Kidney tubule cell (primary cell): ENCODE measurements around the gene CTSF.
A peak's percentile ranks its signal among the peaks of the same experiment; 100 is the strongest.
"Not testable (repeated sequence)": the region's sequence is repeated elsewhere in the genome, so short reads cannot be mapped to it uniquely, and the experiment has no call there.

Experiments used
- DNase-seq: peaks from one replicate; pipeline ENCODE4 v3.0.0-alpha.2; 2018; ENCODE audit warnings: low spot score

Gene CTSF

GRCh38 chr11:66568124-66568916, at the start of gene CTSF:
TSS of gene CTSF (minus strand) at chr11:66568606. CDS start at chr11:66568486, 120 bp downstream.
- DNase-seq = peak; percentile 74

DNA sequence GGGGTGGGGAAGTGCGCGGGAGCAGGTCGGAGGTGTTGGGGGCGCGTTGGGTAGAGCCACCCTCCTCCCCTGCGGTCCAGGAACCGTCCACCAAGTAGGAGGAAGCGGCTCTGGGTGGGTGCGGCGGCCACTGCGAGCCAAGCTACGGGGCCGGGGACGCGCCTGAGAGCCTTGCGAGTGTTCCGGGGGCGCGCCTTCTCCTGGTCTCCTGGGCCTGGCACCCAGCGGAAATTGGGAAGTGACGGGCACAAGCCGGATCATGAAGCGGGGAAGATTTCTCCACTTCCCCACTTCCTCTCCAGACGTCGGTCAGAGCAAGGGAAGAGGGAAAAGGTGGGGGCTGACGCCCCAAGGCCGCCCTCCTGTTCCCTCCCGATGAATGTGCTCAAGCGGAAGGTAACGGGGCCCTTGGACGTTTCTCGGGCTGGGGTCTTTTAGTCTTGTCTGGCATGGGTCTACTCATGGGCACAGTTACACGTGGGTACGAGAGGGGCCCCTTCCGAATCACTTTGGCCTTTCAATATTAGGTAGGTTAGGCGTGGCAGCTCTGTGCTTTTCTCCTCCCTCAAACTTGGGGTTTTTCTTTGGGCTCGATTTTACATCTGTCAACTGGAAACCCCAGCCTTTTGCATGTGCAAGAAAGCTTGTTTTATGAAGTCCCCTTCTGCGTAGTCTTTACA, 48.9 kb upstream of the CTSF start:
- DNase-seq = peak; percentile 75

GRCh38 chr11:66616379-66617154, 48.2 kb upstream of the CTSF start, which contains the start of gene RBM14:
TSS of gene RBM14 (plus strand) at chr11:66616630. CDS start at chr11:66616721, 91 bp downstream.
- DNase-seq = peak; percentile 99

GRCh38 chr11:66614073-66614472, 45.7 kb upstream of the CTSF start:
- DNase-seq = no peak

- DNase-seq = no peak
These were observed 44.1 kb upstream of the CTSF start for GRCh38 chr11:66612458-66612857.

- DNase-seq = no peak
These were observed 41.6 kb upstream of the CTSF start for GRCh38 chr11:66609721-66610617.

DNA sequence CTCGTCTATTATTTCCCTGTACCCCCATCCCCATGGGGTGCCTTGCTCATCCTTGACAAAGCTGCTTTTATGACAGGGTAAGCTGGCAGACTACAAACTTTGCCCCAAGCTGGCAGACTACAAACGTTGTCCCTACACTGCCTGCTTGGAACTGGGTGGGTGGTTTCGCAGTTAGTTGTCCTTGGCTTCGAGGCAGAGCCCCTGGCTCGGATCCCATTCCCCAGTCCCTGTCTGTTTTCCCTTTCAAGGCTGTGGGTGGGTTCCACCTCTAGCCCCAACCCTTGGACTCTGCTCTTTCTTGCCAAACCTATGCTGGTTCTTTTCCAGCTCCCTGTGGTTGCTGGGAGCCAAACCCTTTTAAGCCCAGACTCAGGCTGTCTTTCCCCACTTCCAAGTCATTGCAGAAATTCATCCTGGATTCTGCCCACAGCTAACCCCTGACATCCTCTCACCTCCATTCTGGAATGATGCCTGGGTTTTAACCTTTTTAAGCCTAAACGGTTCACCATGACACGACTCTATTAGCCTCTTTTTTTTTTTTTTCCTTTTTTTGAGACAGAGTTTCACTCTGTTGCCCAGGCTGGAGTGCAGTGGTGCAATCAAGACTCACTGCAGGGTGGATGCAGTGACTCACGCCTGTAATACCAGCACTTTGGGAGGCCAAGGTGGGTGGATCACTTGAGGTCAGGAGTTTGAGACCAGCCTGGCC, 38.9 kb upstream of the CTSF start:
- peak; percentile 50 for DNase-seq

GRCh38 chr11:66606608-66607007, 38.2 kb upstream of the CTSF start:
- not testable (repeated sequence) for DNase-seq

GRCh38 chr11:66604155-66604554, 35.7 kb upstream of the CTSF start:
- no peak for DNase-seq

GRCh38 chr11:66603072-66603471, 34.7 kb upstream of the CTSF start:
- no peak for DNase-seq

DNA sequence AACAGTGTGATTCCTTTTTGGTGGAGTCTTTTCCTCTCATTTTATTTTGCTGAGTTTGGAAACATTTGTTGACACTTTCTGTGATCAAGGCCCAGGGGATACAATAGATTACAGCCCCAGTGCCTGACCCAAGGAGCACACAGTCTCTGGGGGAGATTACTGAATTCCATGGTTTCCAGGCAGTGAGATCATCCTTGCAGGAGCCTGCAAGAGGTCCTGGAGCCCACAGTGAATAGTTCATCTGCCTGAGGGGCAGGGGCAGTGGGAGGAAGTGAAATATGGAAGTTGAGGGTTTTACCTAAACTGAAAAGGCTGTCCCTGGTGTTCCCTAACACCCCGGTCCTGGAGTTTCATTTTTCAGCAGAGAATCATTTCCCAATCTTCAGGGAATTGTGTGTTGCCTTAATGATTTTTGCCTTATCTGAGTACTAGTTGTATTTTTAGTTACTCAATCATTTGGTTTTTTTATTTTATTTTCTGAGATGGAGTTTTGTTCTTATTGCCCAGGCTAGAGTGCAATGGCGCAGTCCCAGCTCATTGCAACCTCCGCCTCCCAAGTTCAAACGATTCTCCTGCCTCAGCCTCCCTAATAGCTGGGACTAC, 32.3 kb upstream of the CTSF start:
- no peak for DNase-seq

DNA sequence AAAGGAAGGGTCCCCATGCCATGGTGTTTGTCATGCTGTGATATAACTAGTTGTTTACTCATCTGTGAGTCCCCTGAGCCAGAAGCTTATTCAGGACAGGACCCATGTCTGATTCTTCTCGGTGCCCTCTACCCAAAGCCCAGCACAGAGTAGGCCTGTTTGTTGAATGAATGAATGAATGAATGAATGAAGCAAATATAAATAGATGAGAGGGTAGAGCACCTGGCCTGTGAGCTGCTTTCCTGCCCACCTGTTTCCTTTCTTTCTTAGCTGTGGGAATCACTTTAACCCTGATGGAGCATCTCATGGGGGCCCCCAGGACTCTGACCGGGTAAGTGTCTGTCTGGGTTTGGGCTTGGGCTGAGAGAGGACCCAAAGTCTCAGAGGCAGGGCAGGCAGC, 31.8 kb upstream of the CTSF start:
- DNase-seq = no peak

- no peak for DNase-seq
These were observed 30.6 kb upstream of the CTSF start for GRCh38 chr11:66598993-66599392.

GRCh38 chr11:66595245-66595904, 27.0 kb upstream of the CTSF start:
- DNase-seq = no peak

DNA sequence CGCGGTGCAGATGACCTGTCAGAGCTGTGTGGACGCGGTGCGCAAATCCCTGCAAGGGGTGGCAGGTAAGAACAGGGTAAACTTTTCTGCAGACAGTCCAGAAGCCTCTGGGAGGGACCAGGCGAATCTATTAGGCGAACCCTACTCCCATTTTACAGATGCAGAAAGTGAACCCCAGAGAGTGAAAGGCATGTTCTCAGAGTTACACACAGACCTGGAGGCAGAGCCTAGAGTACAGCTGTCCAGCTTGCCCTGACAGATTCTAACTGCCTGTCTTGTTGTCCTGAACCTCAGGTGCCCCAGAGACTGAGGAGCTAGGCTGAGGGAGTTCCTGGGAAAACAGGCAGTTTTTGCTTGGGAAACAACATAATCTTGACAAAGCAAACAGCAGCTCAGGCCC, 25.2 kb upstream of the CTSF start:
- no peak for DNase-seq

DNA sequence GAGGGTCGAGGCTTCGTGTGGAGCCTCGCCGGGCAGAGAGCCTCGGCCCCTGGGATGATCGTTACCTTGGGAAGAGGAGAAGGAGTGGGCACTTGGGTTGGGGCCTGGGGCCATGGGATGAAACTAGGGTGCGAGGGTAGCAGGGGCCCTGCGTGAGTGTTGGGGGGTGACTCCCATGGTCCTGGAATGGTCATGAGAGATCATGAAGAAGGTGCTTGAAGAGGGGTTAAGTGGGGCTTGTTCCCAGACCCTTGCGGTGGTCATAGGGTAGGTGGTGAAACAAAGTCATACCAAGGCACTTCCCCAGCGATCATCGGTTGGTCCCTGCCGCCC, 24.9 kb upstream of the CTSF start:
- no peak for DNase-seq

- DNase-seq = peak; percentile 95
These were observed 24.3 kb upstream of the CTSF start, which contains the start of the genes CCDC87 and CCS for GRCh38 chr11:66592457-66593302. TSS of gene CCDC87 (minus strand) at chr11:66593063. CDS start at chr11:66593015, 48 bp downstream. TSS of gene CCS (plus strand) at chr11:66593185. CDS start at chr11:66593262, 77 bp downstream.

DNA sequence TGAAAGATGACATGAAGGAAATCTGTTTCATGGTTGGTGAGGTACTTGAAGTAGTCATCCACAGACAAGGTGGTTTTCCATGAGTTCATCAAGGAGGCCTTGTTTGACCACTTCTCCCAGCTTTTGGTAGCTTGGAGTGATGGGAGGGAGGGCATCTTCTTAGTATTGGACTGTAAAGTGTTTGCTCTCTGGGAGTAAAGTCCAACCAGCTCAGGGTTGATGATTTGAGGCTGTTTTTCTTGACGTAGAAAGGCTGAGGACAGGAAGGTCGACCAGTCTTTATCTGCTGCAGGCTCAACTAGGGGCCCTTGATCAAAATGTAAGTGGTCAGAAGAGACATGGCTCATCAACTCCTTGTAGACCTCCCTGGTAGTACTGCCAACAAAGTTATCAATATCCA, 22.8 kb upstream of the CTSF start:
- DNase-seq = no peak
